Adrenal gland (tissue), 5 donors: ENCODE measurements around the gene BICDL1.

ENCODE experiments used
- POLR2A ChIP-seq, 2 donors: fragments of 450-650 bp; IDR thresholded peaks; one replicate each; pipeline ENCODE4 v1.6.1; 2017; ENCODE audit warnings: antibody characterized with exemption in 2 of 2, mild to moderate bottlenecking in 2 of 2, moderate library complexity in 1 of 2
- TF ChIP-seq, protein P1 (sequence below), 6 experiments: fragments of 450-650 bp in 4 of 6; fragments of 200-600 bp in 2 of 6; sonication (generic) in 1 of 6; IDR thresholded peaks; 1 replicate in 5 of 6; 2 replicates in 1 of 6; pipeline versions ENCODE4 v1.5.1 to v1.8.0; 2016 to 2021; ENCODE audit warnings: antibody characterized with exemption in 6 of 6, mild to moderate bottlenecking in 2 of 6, moderate library complexity in 1 of 6
- donor health status: DM: no; HTN: no; CAD: no.

DNA sequence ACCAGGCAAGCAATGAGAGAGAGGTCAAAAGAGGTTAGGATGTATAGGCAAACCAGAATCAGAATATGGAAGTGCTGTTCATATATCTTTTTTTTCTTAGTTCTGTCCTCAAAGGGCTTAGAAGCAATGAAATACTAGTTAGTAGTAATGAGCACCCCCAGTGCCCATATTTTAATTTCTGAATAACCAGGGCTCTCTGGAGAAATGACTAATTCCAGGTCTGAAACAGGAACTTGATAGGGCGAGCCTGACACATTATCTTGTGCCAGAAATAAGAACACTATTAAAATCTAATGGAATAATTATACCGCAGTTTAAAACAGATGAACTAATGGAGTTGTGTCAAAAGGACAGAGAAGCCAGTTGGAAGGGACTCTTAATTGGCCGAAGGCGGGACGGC, 30.9 kb downstream of the BICDL1 start:
- TF ChIP-seq, protein P1, sequence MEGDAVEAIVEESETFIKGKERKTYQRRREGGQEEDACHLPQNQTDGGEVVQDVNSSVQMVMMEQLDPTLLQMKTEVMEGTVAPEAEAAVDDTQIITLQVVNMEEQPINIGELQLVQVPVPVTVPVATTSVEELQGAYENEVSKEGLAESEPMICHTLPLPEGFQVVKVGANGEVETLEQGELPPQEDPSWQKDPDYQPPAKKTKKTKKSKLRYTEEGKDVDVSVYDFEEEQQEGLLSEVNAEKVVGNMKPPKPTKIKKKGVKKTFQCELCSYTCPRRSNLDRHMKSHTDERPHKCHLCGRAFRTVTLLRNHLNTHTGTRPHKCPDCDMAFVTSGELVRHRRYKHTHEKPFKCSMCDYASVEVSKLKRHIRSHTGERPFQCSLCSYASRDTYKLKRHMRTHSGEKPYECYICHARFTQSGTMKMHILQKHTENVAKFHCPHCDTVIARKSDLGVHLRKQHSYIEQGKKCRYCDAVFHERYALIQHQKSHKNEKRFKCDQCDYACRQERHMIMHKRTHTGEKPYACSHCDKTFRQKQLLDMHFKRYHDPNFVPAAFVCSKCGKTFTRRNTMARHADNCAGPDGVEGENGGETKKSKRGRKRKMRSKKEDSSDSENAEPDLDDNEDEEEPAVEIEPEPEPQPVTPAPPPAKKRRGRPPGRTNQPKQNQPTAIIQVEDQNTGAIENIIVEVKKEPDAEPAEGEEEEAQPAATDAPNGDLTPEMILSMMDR (IDR thresholded peaks at IDR 0.05): no peak
- TF ChIP-seq POLR2A (IDR thresholded peaks at IDR 0.05): no peak
